Measurements from ENCODE around the gene PIWIL1. TPM values are rescaled to one million over a fixed set of nuclear protein-coding genes. Genes with fewer than 3 reads are reported as not detected.

The PIWIL1 gene
- total RNA-seq, 1 experiment from 2014 or later = not detected

DNA sequence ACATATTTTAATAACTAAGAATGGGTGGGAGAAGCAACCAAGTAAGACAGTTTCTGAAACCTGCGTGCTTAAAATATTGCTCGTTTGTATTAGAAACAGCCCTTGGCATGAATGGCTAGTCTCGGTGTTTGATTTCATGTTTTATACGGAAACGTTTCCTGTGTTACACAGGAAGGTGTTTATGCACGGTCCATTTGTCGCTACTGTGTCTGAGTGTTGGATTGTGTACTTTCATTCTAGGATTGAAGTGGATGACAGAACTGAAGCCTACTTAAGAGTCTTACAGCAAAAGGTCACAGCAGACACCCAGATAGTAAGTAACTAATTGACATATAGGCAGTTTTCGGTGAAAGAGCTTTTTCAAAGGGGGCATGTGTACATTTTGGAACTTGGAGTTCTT is 19.6 kb downstream of the PIWIL1 start:
- TF ChIP-seq, protein P1, sequence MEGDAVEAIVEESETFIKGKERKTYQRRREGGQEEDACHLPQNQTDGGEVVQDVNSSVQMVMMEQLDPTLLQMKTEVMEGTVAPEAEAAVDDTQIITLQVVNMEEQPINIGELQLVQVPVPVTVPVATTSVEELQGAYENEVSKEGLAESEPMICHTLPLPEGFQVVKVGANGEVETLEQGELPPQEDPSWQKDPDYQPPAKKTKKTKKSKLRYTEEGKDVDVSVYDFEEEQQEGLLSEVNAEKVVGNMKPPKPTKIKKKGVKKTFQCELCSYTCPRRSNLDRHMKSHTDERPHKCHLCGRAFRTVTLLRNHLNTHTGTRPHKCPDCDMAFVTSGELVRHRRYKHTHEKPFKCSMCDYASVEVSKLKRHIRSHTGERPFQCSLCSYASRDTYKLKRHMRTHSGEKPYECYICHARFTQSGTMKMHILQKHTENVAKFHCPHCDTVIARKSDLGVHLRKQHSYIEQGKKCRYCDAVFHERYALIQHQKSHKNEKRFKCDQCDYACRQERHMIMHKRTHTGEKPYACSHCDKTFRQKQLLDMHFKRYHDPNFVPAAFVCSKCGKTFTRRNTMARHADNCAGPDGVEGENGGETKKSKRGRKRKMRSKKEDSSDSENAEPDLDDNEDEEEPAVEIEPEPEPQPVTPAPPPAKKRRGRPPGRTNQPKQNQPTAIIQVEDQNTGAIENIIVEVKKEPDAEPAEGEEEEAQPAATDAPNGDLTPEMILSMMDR (IDR thresholded peaks at IDR 0.05 in 2 of 3, conservative IDR thresholded peaks at IDR 0.05 in 1 of 3; ENCODE audit: borderline replicate concordance in 1 of 3, insufficient read depth in 1 of 3, low read depth in 2 of 3, low read length in 2 of 3) = no peak
- TF ChIP-seq ZFX (IDR thresholded peaks at IDR 0.05) (no peak), FOSL1 (IDR thresholded peaks at IDR 0.05; ENCODE audit: low read depth) (no peak), CEBPB (IDR thresholded peaks at IDR 0.05; ENCODE audit: low read depth) (no peak), EZH2 (IDR thresholded peaks at IDR 0.05) (no peak), TCF7L2 (IDR thresholded peaks at IDR 0.05; ENCODE audit: borderline replicate concordance, extremely low read depth, insufficient read depth, insufficient read length) (no peak), ELF1 (IDR thresholded peaks at IDR 0.05; ENCODE audit: borderline replicate concordance, low read depth) (no peak), RAD21 (IDR thresholded peaks at IDR 0.05; ENCODE audit: low read depth) (no peak), EGR1 (IDR thresholded peaks at IDR 0.05; ENCODE audit: low read depth) (no peak), POLR2A (IDR thresholded peaks at IDR 0.05; ENCODE audit: borderline replicate concordance, extremely low read depth, insufficient read depth, insufficient read length) (no peak)
- TF ChIP-seq, protein P2, sequence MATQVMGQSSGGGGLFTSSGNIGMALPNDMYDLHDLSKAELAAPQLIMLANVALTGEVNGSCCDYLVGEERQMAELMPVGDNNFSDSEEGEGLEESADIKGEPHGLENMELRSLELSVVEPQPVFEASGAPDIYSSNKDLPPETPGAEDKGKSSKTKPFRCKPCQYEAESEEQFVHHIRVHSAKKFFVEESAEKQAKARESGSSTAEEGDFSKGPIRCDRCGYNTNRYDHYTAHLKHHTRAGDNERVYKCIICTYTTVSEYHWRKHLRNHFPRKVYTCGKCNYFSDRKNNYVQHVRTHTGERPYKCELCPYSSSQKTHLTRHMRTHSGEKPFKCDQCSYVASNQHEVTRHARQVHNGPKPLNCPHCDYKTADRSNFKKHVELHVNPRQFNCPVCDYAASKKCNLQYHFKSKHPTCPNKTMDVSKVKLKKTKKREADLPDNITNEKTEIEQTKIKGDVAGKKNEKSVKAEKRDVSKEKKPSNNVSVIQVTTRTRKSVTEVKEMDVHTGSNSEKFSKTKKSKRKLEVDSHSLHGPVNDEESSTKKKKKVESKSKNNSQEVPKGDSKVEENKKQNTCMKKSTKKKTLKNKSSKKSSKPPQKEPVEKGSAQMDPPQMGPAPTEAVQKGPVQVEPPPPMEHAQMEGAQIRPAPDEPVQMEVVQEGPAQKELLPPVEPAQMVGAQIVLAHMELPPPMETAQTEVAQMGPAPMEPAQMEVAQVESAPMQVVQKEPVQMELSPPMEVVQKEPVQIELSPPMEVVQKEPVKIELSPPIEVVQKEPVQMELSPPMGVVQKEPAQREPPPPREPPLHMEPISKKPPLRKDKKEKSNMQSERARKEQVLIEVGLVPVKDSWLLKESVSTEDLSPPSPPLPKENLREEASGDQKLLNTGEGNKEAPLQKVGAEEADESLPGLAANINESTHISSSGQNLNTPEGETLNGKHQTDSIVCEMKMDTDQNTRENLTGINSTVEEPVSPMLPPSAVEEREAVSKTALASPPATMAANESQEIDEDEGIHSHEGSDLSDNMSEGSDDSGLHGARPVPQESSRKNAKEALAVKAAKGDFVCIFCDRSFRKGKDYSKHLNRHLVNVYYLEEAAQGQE (IDR thresholded peaks at IDR 0.05; ENCODE audit: low read depth) = no peak
- H3K9me3 ChIP-seq (ENCODE audit: control insufficient read depth in 1 of 2, insufficient read depth in 1 of 2, low read depth in 1 of 2, low read length in 2 of 2) = no peaks in the 10 kb centered on the region
- intact Hi-C loops (cut with micrococcal nuclease) = no loop called here
- H3K79me2 ChIP-seq (ENCODE audit: insufficient read depth, low read length) = no peaks in the 10 kb centered on the region
- no peaks in the 10 kb centered on the region for H3K36me3 ChIP-seq (ENCODE audit: control insufficient read depth in 1 of 2, insufficient read depth in 2 of 2, low read length in 2 of 2)
- H3K4me1 ChIP-seq (ENCODE audit: control insufficient read depth in 1 of 2, insufficient read depth in 2 of 2, low read length in 2 of 2) = no peaks in the 10 kb centered on the region
- ATAC-seq (no peak), DNase-seq (ENCODE audit: low read depth, low spot score) (no peak)
- H3K27ac ChIP-seq (ENCODE audit: low read depth, low read length) = no peak overlapping the region
- ChIA-PET POLR2A (no interaction called here), RAD21 (ENCODE audit: low non-redundant PET in 1 of 2, low total read pairs in 2 of 2, uncharacterized antibody in 2 of 2, unreplicated experiment in 2 of 2) (no interaction called here), CTCF (no interaction called here)
- no peak overlapping the region for H3K4me2 ChIP-seq (ENCODE audit: low read length)
- H3K27me3 ChIP-seq (ENCODE audit: insufficient read depth, low read length) = peaks cover 3% of the 10 kb centered on the region; the same call in 1 of the 2 replicates
- BruUV-seq (replicated peaks) = no TSS peak
- no peak overlapping the region for H3K9ac ChIP-seq (ENCODE audit: low read length)
- H3K4me3 ChIP-seq (replicated peaks in 1 of 2; ENCODE audit: low read depth in 1 of 2, low read length in 2 of 2) = no peak overlapping the region
- H4K20me1 ChIP-seq (ENCODE audit: insufficient read depth) = no peaks in the 10 kb centered on the region
- no peaks in the 10 kb centered on the region for H3K9me2 ChIP-seq (ENCODE audit: insufficient read depth)
- H2AFZ ChIP-seq (ENCODE audit: low read depth, low read length, poor library complexity, severe bottlenecking) = no peak overlapping the region
